K562 (cell line): ENCODE measurements around the gene CLDN14.

Experiments
- ILK ChIP-seq: fragments of 450-650 bp; IDR thresholded peaks from 2 replicates; pipeline ENCODE4 v1.6.1; 2016; ENCODE audit warnings: missing genetic modification characterization, low read depth, mild to moderate bottlenecking, missing compliant biosample characterization, moderate library complexity, borderline replicate concordance
- KLF13 ChIP-seq: fragments of 450-650 bp; IDR thresholded peaks from 2 replicates; pipeline ENCODE4 v1.6.1; 2016; ENCODE audit warnings: missing genetic modification characterization, low read depth, mild to moderate bottlenecking, missing compliant biosample characterization, moderate library complexity, borderline replicate concordance
- NR2C2 ChIP-seq, 2 experiments: fragments of 200-800 bp in 1 of 2; sonication (Bioruptor generic) in 1 of 2; sonication (generic) in 1 of 2; formaldehyde crosslinking in 1 of 2; IDR thresholded peaks; 2 replicates each; pipeline versions ENCODE4 v1.6.1 to v1.8.0; 2016 to 2022; ENCODE audit warnings: mild to moderate bottlenecking in 1 of 2, missing compliant biosample characterization in 1 of 2, missing genetic modification characterization in 1 of 2, missing genetic modification reagents in 1 of 2
- ZBTB1 ChIP-seq: sonication (generic); formaldehyde crosslinking; IDR thresholded peaks from 2 replicates; pipeline ENCODE4 v1.8.1; 2023; ENCODE audit warnings: missing genetic modification reagents, low read depth, mild to moderate bottlenecking, borderline replicate concordance
- ZKSCAN1 ChIP-seq: fragments of 150-350 bp; IDR thresholded peaks from 2 replicates; pipeline ENCODE4 v1.6.1; 2016; ENCODE audit warnings: low read depth, low read length
- ZNF175 ChIP-seq: fragments of 200-800 bp; sonication (Bioruptor generic); IDR thresholded peaks from 2 replicates; pipeline ENCODE4 v1.6.1; 2016; ENCODE audit warnings: low read depth, mild to moderate bottlenecking, missing genetic modification characterization, missing compliant biosample characterization
- ZNF696 ChIP-seq: fragments of 250-450 bp; sonication (Bioruptor Pico); conservative IDR thresholded peaks from 2 replicates; pipeline ENCODE4 v1.4.0; 2020; ENCODE audit warnings: mild to moderate bottlenecking, moderate library complexity
- TF ChIP-seq, protein P1 (sequence below), 3 experiments: IDR thresholded peaks in 2 of 3; conservative IDR thresholded peaks in 1 of 3; 2 replicates each; pipeline ENCODE4 v1.5.1; 2011 to 2012; ENCODE audit warnings: low read length in 3 of 3, mild to moderate bottlenecking in 3 of 3, control low read depth in 2 of 3, improper control_type of control experiment in 1 of 3, inconsistent platforms in 1 of 3, low read depth in 1 of 3, mixed read lengths in 1 of 3, moderate library complexity in 1 of 3; ENCODE audit not compliant: insufficient read depth in 2 of 3

DNA sequence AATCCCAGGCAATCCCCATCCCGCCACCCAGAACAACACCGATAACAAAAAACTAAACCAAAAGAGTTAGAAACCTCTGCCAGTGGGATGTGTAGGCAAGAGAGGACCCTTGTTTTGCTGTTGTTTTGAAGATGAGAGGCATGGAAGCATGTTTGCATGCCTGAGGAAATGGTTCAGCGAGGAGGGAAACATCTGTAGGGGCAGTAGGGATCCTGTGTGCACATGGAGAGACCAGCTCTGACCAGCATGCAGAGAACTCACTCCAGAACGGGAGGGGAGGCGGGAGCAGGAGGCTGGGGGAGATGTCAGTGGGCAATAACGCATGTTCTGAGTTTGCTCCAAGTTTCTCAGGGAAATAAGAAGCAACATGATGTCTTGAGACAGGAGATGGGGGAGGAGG lies 5.3 kb downstream of the CLDN14 start:
- TF ChIP-seq ZNF175 (CRISPR knock-in tag) = no peak
- TF ChIP-seq ZKSCAN1 = no peak
- TF ChIP-seq NR2C2 (CRISPR knock-in tag; IDR thresholded peaks at IDR 0.05) = no peak
- no peak for TF ChIP-seq NR2C2 (tag; IDR thresholded peaks at IDR 0.05)
- TF ChIP-seq ZBTB1 (CRISPR knock-in tag) = no peak
- TF ChIP-seq, protein P1, sequence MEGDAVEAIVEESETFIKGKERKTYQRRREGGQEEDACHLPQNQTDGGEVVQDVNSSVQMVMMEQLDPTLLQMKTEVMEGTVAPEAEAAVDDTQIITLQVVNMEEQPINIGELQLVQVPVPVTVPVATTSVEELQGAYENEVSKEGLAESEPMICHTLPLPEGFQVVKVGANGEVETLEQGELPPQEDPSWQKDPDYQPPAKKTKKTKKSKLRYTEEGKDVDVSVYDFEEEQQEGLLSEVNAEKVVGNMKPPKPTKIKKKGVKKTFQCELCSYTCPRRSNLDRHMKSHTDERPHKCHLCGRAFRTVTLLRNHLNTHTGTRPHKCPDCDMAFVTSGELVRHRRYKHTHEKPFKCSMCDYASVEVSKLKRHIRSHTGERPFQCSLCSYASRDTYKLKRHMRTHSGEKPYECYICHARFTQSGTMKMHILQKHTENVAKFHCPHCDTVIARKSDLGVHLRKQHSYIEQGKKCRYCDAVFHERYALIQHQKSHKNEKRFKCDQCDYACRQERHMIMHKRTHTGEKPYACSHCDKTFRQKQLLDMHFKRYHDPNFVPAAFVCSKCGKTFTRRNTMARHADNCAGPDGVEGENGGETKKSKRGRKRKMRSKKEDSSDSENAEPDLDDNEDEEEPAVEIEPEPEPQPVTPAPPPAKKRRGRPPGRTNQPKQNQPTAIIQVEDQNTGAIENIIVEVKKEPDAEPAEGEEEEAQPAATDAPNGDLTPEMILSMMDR (IDR thresholded peaks at IDR 0.05 in 2 of 3, conservative IDR thresholded peaks at IDR 0.05 in 1 of 3; ENCODE audit: insufficient read depth in 2 of 3, low read depth in 1 of 3, low read length in 3 of 3) = no peak
- TF ChIP-seq ZNF696 (CRISPR knock-in tag) = no peak
- no peak for TF ChIP-seq KLF13 (tag)
- TF ChIP-seq ILK (tag) = no peak
